HS-27A (cell line): Measurements from ENCODE around the gene TANK.
"Not testable (repeated sequence)": the region's sequence is repeated elsewhere in the genome, so short reads cannot be mapped to it uniquely, and the experiment has no call there.

Source experiments
- DNase-seq: peaks from one replicate; pipeline ENCODE4 v3.0.0-alpha.2; 2012; ENCODE audit warnings: low read depth, missing footprints

Gene TANK

GRCh38 chr2:161160226-161161073 is at the start of gene TANK:
TANK (plus strand) TSS chr2:161160428; CDS start chr2:161179663, 19,235 bp downstream.
- DNase-seq, result peak; percentile 71

- no peak for DNase-seq
Measured at GRCh38 chr2:161111531-161111930, 48.7 kb upstream of the TANK start.

DNA sequence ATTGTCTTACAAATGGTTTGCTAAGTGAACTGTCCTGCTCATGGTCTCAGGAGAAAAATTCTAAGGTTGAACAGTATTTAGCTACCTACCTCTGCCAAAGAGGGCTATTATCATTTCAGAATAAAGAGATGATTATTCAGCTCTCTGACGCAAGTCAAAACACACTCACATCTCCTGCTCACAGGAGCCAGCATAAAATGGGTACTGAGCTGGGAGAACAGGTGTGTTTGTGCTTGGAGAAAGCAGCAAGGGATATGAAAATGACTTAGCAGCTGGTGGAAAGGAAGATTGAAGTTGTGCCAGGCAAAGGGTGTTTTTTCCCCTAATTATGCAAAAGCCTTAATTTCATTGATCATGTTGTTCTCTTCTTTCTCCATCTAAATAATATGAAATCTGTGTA is 47.3 kb upstream of the TANK start:
- DNase-seq, result no peak

DNA sequence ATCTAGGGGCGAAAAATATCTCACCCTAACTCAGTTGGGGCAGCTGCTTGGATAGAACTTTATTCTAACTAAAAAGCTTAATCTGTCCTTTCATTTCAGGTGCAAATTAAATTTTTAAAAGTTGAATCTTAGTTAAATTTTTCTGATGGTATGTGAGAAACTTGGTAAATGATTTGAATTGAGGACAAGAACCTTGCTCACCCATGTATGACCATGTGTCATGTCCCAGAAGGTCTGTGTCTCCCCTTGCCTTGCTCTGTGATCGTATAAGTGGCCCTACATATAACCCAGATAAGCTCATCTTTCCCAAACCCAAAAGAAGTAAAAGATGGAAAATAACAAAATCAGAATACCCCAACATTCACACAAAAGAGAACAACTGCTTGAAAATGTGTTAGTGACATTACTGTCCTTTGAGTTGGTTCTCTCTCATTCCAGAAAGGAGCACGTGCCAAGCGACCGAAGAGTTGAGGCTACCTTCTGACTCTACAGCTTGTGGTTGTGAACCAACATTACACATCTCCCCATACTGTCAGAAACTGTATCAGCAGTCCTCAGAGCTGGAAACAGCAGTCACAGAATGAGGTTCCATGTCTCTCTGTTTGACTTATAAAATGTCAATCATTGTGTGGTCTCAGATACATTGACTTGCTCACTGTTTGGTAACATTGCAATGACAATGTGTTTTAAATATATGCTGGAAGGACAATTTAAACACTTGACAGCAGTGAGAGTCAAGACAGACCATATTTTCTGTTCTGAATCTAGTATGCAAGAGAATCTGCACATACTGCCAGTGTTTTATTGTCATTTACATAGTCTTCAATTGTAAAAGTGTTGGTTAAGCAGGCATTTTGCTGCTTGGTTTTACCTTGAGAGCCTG is 46.3 kb upstream of the TANK start:
- DNase-seq, result no peak

DNA sequence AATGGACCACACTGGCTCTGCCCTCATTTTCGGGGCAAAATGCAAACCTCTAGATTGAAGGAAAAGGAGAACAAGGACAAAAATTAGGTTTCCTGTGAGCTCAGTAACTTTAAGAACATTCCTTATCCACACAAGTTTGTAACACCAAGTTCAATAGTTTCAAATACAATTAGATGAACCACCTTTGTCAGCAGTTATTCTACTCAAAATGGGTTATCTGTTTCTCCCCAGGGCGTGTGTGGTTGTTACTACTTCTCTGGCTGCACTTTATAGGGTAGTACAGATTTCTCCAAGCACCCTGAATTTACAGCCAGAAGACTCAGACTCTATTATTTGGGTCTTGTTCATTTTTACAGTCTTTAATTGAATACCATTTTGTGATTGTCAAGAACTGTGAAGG is 45.0 kb upstream of the TANK start:
- no peak for DNase-seq

DNA sequence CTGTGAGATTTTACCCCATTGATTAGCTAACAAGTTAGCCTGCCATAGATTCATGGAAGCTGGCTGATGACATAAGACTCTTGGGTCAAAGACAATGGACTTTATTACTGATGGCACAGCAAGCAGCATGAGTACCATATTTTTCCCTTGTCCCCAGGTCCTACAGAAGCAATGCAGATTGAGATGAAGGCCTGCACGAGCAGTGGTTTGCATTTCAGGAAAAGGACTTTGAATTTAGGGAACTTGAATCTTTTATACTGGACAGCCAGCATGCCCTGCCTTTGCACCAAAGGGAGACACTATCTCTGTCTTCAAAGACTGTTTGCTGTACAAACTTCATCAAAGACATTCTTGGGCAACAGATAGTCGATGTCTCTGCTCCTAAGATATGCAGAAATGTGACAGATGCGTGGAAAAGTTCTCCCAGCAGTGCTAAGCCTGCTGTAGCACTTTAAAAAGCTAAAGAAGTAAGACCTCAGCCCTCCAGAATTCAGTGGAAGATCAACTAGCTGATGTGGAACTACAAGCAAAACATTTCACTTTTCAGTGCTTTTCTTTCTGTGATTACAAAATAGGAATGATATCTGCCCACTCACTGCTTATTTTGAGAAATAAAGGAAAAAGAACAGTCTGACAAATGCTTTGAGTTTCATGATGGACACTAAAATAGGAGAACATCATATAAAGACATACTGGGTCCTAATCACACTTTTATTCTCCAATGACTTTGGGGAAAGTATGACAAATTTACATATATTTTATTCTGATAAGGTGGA is 44.4 kb upstream of the TANK start:
- DNase-seq, result no peak

DNA sequence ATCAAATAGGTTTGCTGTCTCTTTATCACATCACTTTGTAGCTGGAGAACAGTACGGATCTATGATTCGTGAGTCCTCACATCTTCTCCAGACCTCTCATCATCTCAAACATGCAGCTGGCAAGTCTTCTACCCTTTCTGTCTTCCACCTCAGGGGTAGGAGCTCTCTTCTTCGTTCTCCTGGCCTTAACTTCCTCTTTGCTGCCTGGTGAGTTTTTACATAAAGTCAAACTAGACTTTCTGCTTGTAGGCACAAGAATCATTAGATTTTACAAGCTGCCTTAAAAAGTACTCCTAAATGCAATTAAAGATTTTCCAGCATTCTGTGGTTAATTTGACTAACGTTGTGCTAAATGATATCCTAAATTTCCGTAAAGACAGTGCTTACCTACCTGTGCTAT is 43.7 kb upstream of the TANK start:
- DNase-seq, result no peak

- DNase-seq, result no peak
Measured at GRCh38 chr2:161117506-161117905, 42.7 kb upstream of the TANK start.

DNA sequence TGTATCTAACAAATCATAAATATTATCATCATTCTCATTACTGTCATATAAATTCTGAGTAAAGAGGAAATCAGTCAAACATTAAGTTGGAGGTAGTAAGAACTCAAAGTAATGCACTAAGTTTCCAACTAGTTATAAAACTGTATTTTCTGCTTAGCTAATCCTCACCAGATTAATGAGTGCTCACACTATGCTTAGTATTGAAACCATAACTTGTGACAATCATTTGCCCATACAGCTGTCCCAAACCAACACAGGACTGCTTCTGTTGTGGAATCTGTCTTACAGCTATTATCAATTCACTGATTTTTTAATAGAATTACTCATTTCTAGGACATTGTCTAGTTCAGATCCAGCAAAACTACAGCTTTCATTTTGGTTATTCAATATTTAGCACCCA is 41.5 kb upstream of the TANK start:
- no peak for DNase-seq

- DNase-seq, result no peak
Measured at GRCh38 chr2:161119483-161119882, 40.7 kb upstream of the TANK start.

- DNase-seq, result no peak
Measured at GRCh38 chr2:161120775-161121174, 39.5 kb upstream of the TANK start.

DNA sequence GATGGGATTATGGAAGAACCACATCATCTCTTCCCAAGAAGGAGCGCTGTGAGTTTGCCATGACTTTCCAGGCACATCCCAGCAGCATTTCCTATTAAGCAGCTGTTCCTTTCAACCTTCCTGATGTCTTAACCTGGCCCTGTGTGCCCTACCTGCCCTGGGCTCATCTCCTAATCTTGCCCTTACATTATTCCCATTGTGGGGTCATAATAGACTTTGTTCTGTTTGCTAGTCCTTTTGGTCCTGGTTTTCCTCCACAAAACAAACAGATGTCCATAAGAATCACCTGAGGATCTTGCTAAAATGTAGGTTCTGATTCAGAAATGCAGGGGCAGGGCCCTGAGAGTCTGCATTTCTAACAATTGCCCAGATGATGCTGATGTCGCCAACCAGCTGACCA is 38.6 kb upstream of the TANK start:
- DNase-seq, result no peak

- DNase-seq, result no peak
Measured at GRCh38 chr2:161122772-161123530, 37.3 kb upstream of the TANK start.

DNA sequence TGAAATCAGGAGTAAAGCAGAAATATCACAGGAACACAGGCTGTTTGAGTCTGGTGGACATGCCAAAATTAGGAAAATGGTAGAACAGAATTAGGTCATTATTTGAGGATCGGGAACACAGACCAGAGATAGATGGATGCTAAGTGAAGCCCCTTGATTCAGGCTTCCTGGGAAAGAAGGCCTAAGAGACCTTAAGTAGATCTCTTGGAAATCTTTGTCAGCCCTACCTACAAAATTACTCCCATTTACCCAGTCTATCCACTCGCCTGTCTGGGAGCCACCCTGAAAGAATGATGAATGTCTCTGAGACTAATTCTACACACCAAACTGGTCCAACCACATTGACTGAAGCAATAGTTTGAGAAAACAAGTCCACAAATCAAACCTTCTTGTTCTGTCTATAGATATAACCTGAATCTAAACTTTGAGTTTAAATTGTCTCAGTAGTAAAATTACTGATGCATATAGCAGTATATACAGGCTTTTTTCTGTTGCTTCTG is 36.6 kb upstream of the TANK start:
- no peak for DNase-seq

- no peak for DNase-seq
Measured at GRCh38 chr2:161124201-161124600, 36.0 kb upstream of the TANK start.

DNA sequence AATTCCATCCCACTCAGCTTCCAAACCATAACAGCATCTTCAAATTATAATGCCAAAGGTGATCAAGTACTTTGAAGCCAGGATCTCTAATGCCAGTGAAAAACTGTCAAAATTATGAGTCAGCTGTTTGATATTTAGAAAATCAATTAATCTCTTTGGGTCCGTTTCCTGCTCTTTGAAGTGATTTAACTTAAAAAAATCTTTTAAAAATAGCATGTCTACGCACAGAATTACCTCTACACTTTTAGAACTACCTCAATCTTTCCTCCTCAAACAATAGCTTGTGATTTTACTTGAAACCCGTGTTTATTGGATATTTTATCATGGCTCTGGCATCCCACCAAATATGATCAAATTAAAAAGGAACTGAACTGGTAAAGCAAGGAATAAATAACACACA is 31.3 kb upstream of the TANK start:
- DNase-seq, result no peak

DNA sequence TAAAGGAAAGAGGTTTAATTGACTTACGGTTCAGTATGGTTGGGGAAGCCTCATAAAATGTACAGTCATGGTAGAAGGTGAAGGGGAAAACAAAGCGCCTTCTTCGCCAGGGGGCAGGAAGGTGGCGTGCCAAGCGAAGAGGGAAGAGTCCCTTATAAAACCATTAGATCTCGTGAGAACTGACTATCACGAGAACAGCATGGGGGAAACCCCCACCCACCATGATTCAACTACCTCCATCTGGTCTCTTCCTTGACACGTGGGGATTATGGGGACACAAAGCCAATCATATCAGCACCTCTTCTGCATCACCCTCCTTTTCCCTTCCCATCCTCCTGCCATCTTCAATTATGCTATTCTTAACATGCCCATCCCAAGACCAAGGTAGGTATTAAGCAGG is 29.9 kb upstream of the TANK start:
- DNase-seq, result no peak

DNA sequence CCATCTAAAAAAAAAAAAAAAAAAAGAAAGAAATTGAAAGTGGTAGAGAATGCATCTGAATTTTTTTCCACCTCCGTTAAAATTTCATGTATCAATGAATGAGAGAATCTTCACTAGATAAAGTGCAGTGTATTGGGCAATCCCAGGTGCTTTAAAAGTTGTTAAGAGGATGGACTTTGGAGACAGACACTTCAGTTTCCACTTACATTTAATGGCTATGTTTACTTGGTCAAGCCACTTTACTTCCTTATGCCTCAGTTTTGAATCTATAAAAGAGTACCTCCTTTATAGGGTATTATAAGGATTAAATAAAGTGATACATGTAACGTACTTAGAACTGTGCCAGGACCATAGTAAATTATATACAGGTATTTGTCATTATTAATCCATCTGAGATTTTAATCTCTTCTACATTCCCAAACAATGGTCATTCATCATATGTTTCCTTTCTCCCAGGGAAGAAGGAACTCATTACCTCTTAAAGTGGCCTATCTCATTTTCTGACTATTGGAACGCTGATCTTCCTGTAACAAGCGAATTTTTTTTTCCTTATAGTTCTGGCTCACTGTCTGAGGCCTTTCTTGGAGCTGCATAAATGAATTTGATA is 29.1 kb upstream of the TANK start:
- no peak for DNase-seq

DNA sequence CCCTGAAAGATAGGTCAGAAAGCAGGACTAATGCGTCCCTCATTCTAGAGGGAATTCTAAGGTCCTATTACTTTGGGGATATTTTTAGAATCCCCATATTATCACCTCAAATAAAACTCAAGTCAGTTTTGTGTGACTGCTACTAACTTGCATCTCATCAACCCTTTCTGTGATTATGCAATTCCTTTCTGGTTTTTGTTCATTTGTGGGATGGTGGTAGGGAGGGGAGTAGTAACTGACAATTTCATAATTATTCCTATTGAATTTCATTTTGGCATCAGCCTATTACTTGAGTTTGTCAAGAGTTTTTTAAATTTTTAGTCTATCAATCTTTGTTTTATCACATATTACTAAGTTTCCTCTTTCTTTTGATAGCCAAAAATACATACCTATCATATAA is 28.4 kb upstream of the TANK start:
- no peak for DNase-seq

DNA sequence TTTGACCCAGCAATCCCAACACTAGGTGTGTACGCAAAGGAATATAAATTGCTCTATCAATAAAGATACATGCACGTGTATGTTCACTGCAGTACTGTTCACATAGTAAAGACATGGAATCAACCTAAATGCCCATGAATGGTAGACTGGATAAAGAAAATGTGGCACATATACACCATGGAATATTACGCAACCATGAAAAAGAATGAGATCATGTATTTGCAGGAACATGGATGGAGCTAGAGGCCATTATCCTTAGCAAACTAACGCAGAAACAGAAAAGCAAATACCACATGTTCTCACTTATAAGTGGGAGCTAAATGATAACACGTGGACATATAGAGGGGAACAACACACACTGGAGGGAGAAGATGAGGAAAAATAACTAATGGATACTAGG is 27.8 kb upstream of the TANK start:
- DNase-seq, result not testable (repeated sequence)

GRCh38 chr2:161133366-161133765 is 26.9 kb upstream of the TANK start:
- DNase-seq, result no peak
